Measurements from ENCODE around the gene SPIN4. TPM values are rescaled to one million over a fixed set of nuclear protein-coding genes. Genes with fewer than 3 reads are reported as not detected.

SPIN4 gene
- total RNA-seq, 1 experiment from 2014 or later, result 9.0 TPM

- no peak overlapping the region for H3K4me2 ChIP-seq (ENCODE audit: low read length)
- CTCF ChIA-PET, result no interaction called here
Observed at GRCh38 chrX:63299596-63299995, 51.5 kb downstream of the SPIN4 start.

More at GRCh38 chrX:63299596-63299995, 51.5 kb downstream of the SPIN4 start:
- Histone ChIP-seq H3K4me3 (replicated peaks in 1 of 2; ENCODE audit: low read depth in 1 of 2, low read length in 2 of 2) (no peak overlapping the region), H3K79me2 (ENCODE audit: insufficient read depth, low read length) (no peaks in the 10 kb centered on the region), H3K27me3 (ENCODE audit: insufficient read depth, low read length) (no peaks in the 10 kb centered on the region), H3K9ac (ENCODE audit: low read length) (no peak overlapping the region), H3K36me3 (ENCODE audit: control insufficient read depth in 1 of 2, insufficient read depth in 2 of 2, low read length in 2 of 2) (no peaks in the 10 kb centered on the region), H4K20me1 (ENCODE audit: insufficient read depth) (no peaks in the 10 kb centered on the region), H3K4me1 (ENCODE audit: control insufficient read depth in 1 of 2, insufficient read depth in 2 of 2, low read length in 2 of 2) (no peaks in the 10 kb centered on the region), H3K9me3 (ENCODE audit: control insufficient read depth in 1 of 2, insufficient read depth in 1 of 2, low read depth in 1 of 2, low read length in 2 of 2) (no peaks in the 10 kb centered on the region), H3K9me2 (ENCODE audit: insufficient read depth) (no peaks in the 10 kb centered on the region), H3K27ac (ENCODE audit: low read depth, low read length) (no peak overlapping the region), H2AFZ (ENCODE audit: low read depth, low read length, poor library complexity, severe bottlenecking) (no peak overlapping the region)
- POLR2A ChIA-PET, result no interaction called here
- TF ChIP-seq POLR2A (IDR thresholded peaks at IDR 0.05; ENCODE audit: borderline replicate concordance, extremely low read depth, insufficient read depth, insufficient read length) (no peak), REST (IDR thresholded peaks at IDR 0.05; ENCODE audit: low read depth) (no peak), TCF7L2 (IDR thresholded peaks at IDR 0.05; ENCODE audit: borderline replicate concordance, extremely low read depth, insufficient read depth, insufficient read length) (no peak), FOSL1 (IDR thresholded peaks at IDR 0.05; ENCODE audit: low read depth) (no peak), RAD21 (IDR thresholded peaks at IDR 0.05; ENCODE audit: low read depth) (no peak)
- TF ChIP-seq, protein P1, sequence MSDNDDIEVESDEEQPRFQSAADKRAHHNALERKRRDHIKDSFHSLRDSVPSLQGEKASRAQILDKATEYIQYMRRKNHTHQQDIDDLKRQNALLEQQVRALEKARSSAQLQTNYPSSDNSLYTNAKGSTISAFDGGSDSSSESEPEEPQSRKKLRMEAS (IDR thresholded peaks at IDR 0.05), result no peak
- DNase-seq (ENCODE audit: low read depth, low spot score) (no peak), ATAC-seq (no peak)
- intact Hi-C loops (cut with micrococcal nuclease), result no loop called here
- BruUV-seq (replicated peaks), result no TSS peak
- RAD21 ChIA-PET (ENCODE audit: low non-redundant PET in 1 of 2, low total read pairs in 2 of 2, uncharacterized antibody in 2 of 2, unreplicated experiment in 2 of 2), result no interaction called here

Measured in HCT116 (cell line).